HepG2 (cell line): Measurements from ENCODE around the gene PROCR. TPM values are rescaled to one million over a fixed set of nuclear protein-coding genes. Genes with fewer than 3 reads are reported as not detected.

Experiments used
- ATF1 ChIP-seq: IDR thresholded peaks from 2 replicates; pipeline ENCODE4 v1.6.1; 2016; ENCODE audit warnings: mild to moderate bottlenecking, control low read depth
- CAMTA2 ChIP-seq: sonication (generic); formaldehyde crosslinking; IDR thresholded peaks from 2 replicates; pipeline ENCODE4 v1.4.0; 2020; ENCODE audit warnings: mild to moderate bottlenecking, missing genetic modification reagents, borderline replicate concordance
- GTF3A ChIP-seq: sonication (generic); formaldehyde crosslinking; conservative IDR thresholded peaks from 2 replicates; pipeline ENCODE4 v1.4.0; 2020; ENCODE audit warnings: mild to moderate bottlenecking, missing genetic modification reagents
- HNF1B ChIP-seq: sonication (generic); formaldehyde crosslinking; IDR thresholded peaks from 2 replicates; pipeline ENCODE4 v1.5.1; 2020; ENCODE audit warnings: mild to moderate bottlenecking, moderate library complexity, missing genetic modification reagents
- KLF12 ChIP-seq: sonication (generic); formaldehyde crosslinking; IDR thresholded peaks from 2 replicates; pipeline ENCODE4 v1.4.0; 2020; ENCODE audit warnings: missing genetic modification reagents, borderline replicate concordance
- MEIS1 ChIP-seq: sonication (generic); formaldehyde crosslinking; IDR thresholded peaks from 2 replicates; pipeline ENCODE4 v1.9.0; 2021; ENCODE audit warnings: mild to moderate bottlenecking, missing genetic modification reagents, moderate library complexity, borderline replicate concordance
- MZF1 ChIP-seq: sonication (generic); formaldehyde crosslinking; IDR thresholded peaks from 2 replicates; pipeline ENCODE4 v1.8.1; 2023; ENCODE audit warnings: mild to moderate bottlenecking, missing genetic modification reagents, borderline replicate concordance
- NR2F6 ChIP-seq, 2 experiments: IDR thresholded peaks; 2 replicates each; pipeline ENCODE4 v1.6.1; 2016; ENCODE audit warnings: antibody characterized with exemption in 1 of 2, mild to moderate bottlenecking in 1 of 2
- PRDM4 ChIP-seq: sonication (generic); formaldehyde crosslinking; IDR thresholded peaks from 2 replicates; pipeline ENCODE4 v1.9.0; 2021; ENCODE audit warnings: missing genetic modification reagents, borderline replicate concordance
- PTBP1 ChIP-seq: fragments of 200-400 bp; formaldehyde crosslinking; IDR thresholded peaks from 2 replicates; pipeline ENCODE4 v1.6.1; 2018; ENCODE audit warnings: low read length, low read depth; ENCODE audit not compliant: poor library complexity, severe bottlenecking
- SMAD1 ChIP-seq: sonication (generic); formaldehyde crosslinking; IDR thresholded peaks from 2 replicates; pipeline ENCODE4 v1.4.0; 2020; ENCODE audit warnings: missing genetic modification reagents, low read depth, mild to moderate bottlenecking, borderline replicate concordance
- SOX5 ChIP-seq: IDR thresholded peaks from 2 replicates; pipeline ENCODE4 v1.6.1; 2016; ENCODE audit warnings: borderline replicate concordance
- TBP ChIP-seq: sonication (generic); formaldehyde crosslinking; IDR thresholded peaks from 2 replicates; pipeline ENCODE4 v1.5.0; 2020; ENCODE audit warnings: missing genetic modification reagents
- ZFYVE20 ChIP-seq: sonication (generic); formaldehyde crosslinking; IDR thresholded peaks from 2 replicates; pipeline ENCODE4 v1.8.0; 2023; ENCODE audit warnings: low read depth, mild to moderate bottlenecking, moderate library complexity, missing genetic modification reagents, borderline replicate concordance
- ZNF33A ChIP-seq: sonication (generic); formaldehyde crosslinking; IDR thresholded peaks from 2 replicates; pipeline ENCODE4 v1.5.1; 2020; ENCODE audit warnings: missing genetic modification reagents, mild to moderate bottlenecking, moderate library complexity, borderline replicate concordance
- ZNF468 ChIP-seq: sonication (generic); formaldehyde crosslinking; IDR thresholded peaks from 2 replicates; pipeline ENCODE4 v1.8.0; 2022; ENCODE audit warnings: mild to moderate bottlenecking, moderate library complexity, missing genetic modification reagents
- ZNF484 ChIP-seq: sonication (generic); formaldehyde crosslinking; IDR thresholded peaks from 2 replicates; pipeline ENCODE4 v1.5.1; 2020; ENCODE audit warnings: mild to moderate bottlenecking, low read depth, missing genetic modification reagents, borderline replicate concordance
- ZNF501 ChIP-seq: sonication (generic); formaldehyde crosslinking; IDR thresholded peaks from 2 replicates; pipeline ENCODE4 v1.5.1; 2020; ENCODE audit warnings: mild to moderate bottlenecking, moderate library complexity, missing genetic modification reagents
- ZNF543 ChIP-seq: sonication (generic); formaldehyde crosslinking; IDR thresholded peaks from 2 replicates; pipeline ENCODE4 v1.4.0; 2020; ENCODE audit warnings: mild to moderate bottlenecking, missing genetic modification reagents
- ZNF562 ChIP-seq: sonication (generic); formaldehyde crosslinking; IDR thresholded peaks from 2 replicates; pipeline ENCODE4 v1.8.0; 2022; ENCODE audit warnings: missing genetic modification reagents, borderline replicate concordance
- ZNF569 ChIP-seq: sonication (generic); formaldehyde crosslinking; IDR thresholded peaks from 2 replicates; pipeline ENCODE4 v1.5.0; 2020; ENCODE audit warnings: mild to moderate bottlenecking, missing genetic modification reagents, moderate library complexity, borderline replicate concordance
- ZNF768 ChIP-seq: sonication (generic); formaldehyde crosslinking; IDR thresholded peaks from 2 replicates; pipeline ENCODE4 v1.4.0; 2020; ENCODE audit warnings: missing genetic modification reagents
- ZNF841 ChIP-seq: sonication (generic); formaldehyde crosslinking; IDR thresholded peaks from 2 replicates; pipeline ENCODE4 v1.8.1; 2023; ENCODE audit warnings: missing genetic modification reagents, borderline replicate concordance
- polyA plus RNA-seq, 8 experiments: library from polyadenylated mRNA; depleted of rRNA in 3 of 8; stranded (reverse) in 7 of 8; unstranded in 1 of 8; fragments of >200 nt; fragmentation: Illumina TruSeq in 4 of 8; extraction: Trizol in 4 of 8; gene quantifications; 2 replicates each; pipeline versions ENCODE4 v1.2.1 to v1.2.3, GENCODE V29; 2011 to 2016; ENCODE audit warnings: low read depth in 4 of 8, missing spikeins in 1 of 8, mixed read lengths in 1 of 8; ENCODE audit not compliant: insufficient read depth in 1 of 8
- total RNA-seq, 5 experiments: library from RNA; depleted of rRNA; stranded (reverse); fragments of >200 nt; fragmentation: Illumina TruSeq; extraction: Trizol; gene quantifications; 2 replicates each; pipeline ENCODE4 v1.2.3, GENCODE V29; 2016; ENCODE audit warnings: low read depth in 1 of 5
- TF ChIP-seq, protein P1 (sequence below): sonication (generic); formaldehyde crosslinking; IDR thresholded peaks from 2 replicates; pipeline ENCODE4 v1.4.0; 2020; ENCODE audit warnings: mild to moderate bottlenecking, missing genetic modification reagents
- TF ChIP-seq, protein P2 (sequence below): sonication (generic); formaldehyde crosslinking; IDR thresholded peaks from 2 replicates; pipeline ENCODE4 v1.4.0; 2020; ENCODE audit warnings: mild to moderate bottlenecking, missing genetic modification reagents

The PROCR gene
- total and polyA plus RNA-seq, 2 of the 13 experiments (the other 11 are each of a cell fraction or from before 2014, with no cell fraction given) = 1.4 to 1.7 TPM

- TF ChIP-seq PTBP1 (no peak), ZNF562 (CRISPR knock-in tag) (peak; percentile 56; the same call in 1 of the 2 replicates), SOX5 (CRISPR knock-in tag) (peak; percentile 66), ZNF569 (CRISPR knock-in tag) (no peak), ZNF841 (peak; percentile 80), ZNF33A (CRISPR knock-in tag) (no peak), GTF3A (CRISPR knock-in tag) (no peak), HNF1B (CRISPR knock-in tag) (peak; percentile 76), ZNF501 (CRISPR knock-in tag) (peak; percentile 83), ZNF768 (CRISPR knock-in tag) (peak; percentile 89), MEIS1 (CRISPR knock-in tag) (peak; percentile 86), NR2F6 (IDR thresholded peaks at IDR 0.05) (no peak), NR2F6 (CRISPR knock-in tag; IDR thresholded peaks at IDR 0.05) (peak; percentile 70; the same call in 1 of the 2 replicates), ZNF468 (CRISPR knock-in tag) (no peak), CAMTA2 (CRISPR knock-in tag) (0 out of 2 replicates have a peak, but pooled peaks have one; percentile 61), SMAD1 (CRISPR knock-in tag) (0 out of 2 replicates have a peak, but pooled peaks have one; percentile 61), ZFYVE20 (CRISPR knock-in tag) (peak; percentile 70; the same call in 1 of the 2 replicates), ZNF484 (CRISPR knock-in tag) (0 out of 2 replicates have a peak, but pooled peaks have one; percentile 92), ZNF543 (CRISPR knock-in tag) (no peak), TBP (CRISPR knock-in tag) (no peak), MZF1 (no peak), ATF1 (CRISPR knock-in tag) (no peak), KLF12 (CRISPR knock-in tag) (no peak), PRDM4 (CRISPR knock-in tag) (no peak)
- TF ChIP-seq, protein P1, sequence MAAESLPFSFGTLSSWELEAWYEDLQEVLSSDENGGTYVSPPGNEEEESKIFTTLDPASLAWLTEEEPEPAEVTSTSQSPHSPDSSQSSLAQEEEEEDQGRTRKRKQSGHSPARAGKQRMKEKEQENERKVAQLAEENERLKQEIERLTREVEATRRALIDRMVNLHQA (CRISPR knock-in tag) = no peak
- TF ChIP-seq, protein P2, sequence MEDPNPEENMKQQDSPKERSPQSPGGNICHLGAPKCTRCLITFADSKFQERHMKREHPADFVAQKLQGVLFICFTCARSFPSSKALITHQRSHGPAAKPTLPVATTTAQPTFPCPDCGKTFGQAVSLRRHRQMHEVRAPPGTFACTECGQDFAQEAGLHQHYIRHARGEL (CRISPR knock-in tag) = 0 out of 2 replicates have a peak, but pooled peaks have one; percentile 70
These were observed 2.8 kb downstream of the PROCR start (continued) for GRCh38 chr20:35174458-35175216.
